Uterus (tissue), 4 donors: ENCODE measurements around the gene CYSLTR1. TPM values are rescaled to one million over a fixed set of nuclear protein-coding genes. Genes with fewer than 3 reads are reported as not detected.
"Not testable (repeated sequence)": the region's sequence is repeated elsewhere in the genome, so short reads cannot be mapped to it uniquely, and the experiment has no call there.

Source experiments
- DNase-seq, 2 donors: peaks; one replicate each; pipeline ENCODE4 v3.0.0-alpha.2; 2019 to 2020
- H3K27ac ChIP-seq, 2 donors: fragments of 200-600 bp; sonication (generic); 1 replicate in 1 of 2; 2 replicates in 1 of 2; pipeline ENCODE4 v1.5.1; 2016 to 2018
- H3K27me3 ChIP-seq, 2 donors: fragments of 200-600 bp; sonication (generic); one replicate each; pipeline ENCODE4 v1.5.1; 2018 to 2019; ENCODE audit warnings: control low read depth in 1 of 2
- H3K36me3 ChIP-seq, 2 donors: fragments of 200-600 bp; sonication (generic); one replicate each; pipeline ENCODE4 v1.5.1; 2019; ENCODE audit warnings: control low read depth in 1 of 2
- H3K4me1 ChIP-seq, 2 donors: fragments of 200-600 bp; sonication (generic); one replicate each; pipeline ENCODE4 v1.5.1; 2018 to 2019; ENCODE audit warnings: control low read depth in 1 of 2
- H3K4me3 ChIP-seq, 2 donors: fragments of 200-600 bp; sonication (generic); 1 replicate in 1 of 2; 2 replicates in 1 of 2; pipeline ENCODE4 v1.5.1; 2018 to 2019; ENCODE audit warnings: mild to moderate bottlenecking in 1 of 2
- H3K9me3 ChIP-seq, 2 donors: fragments of 200-600 bp; sonication (generic); one replicate each; pipeline ENCODE4 v1.5.1; 2019; ENCODE audit warnings: control low read depth in 1 of 2
- CTCF ChIP-seq, 4 experiments: fragments of 200-600 bp in 2 of 4; fragments of 450-650 bp in 2 of 4; sonication (generic) in 2 of 4; IDR thresholded peaks; one replicate each; pipeline ENCODE4 v1.5.1; 2016 to 2019; ENCODE audit warnings: antibody characterized with exemption in 4 of 4, mild to moderate bottlenecking in 2 of 4, moderate library complexity in 1 of 4
- POLR2A ChIP-seq, 2 donors: fragments of 450-650 bp; IDR thresholded peaks; one replicate each; pipeline ENCODE4 v1.6.1; 2016; ENCODE audit warnings: antibody characterized with exemption in 2 of 2, mild to moderate bottlenecking in 1 of 2, moderate library complexity in 1 of 2
- intact Hi-C: fragments of 100-400 bp; cut with DNase I; formaldehyde crosslinking; loops from one replicate; pipeline ENCODE4 v1.15.1; 2023; ENCODE audit warnings: low total_unique reads
- total RNA-seq, 4 donors: library from RNA; depleted of rRNA in 3 of 4; stranded (reverse); fragments of >200 nt in 3 of 4; gene quantifications; one replicate each; pipeline versions ENCODE4 v1.1.0 to v1.2.4, GENCODE V29; 2014 to 2023
- donor health status: DM: yes; HTN: yes; CAD: no.

Gene CYSLTR1
- total RNA-seq, 4 donors from 2014 or later: under 0.01 to 21.2 (median 2.5) TPM

GRCh38 chrX:78314561-78314960 is 12.8 kb downstream of the CYSLTR1 start:
- Histone ChIP-seq H3K27me3 (no peaks in the 10 kb centered on the region), H3K27ac (no peak overlapping the region), H3K36me3 (no peaks in the 10 kb centered on the region), H3K4me3 (no peak overlapping the region), H3K4me1 (no peaks in the 10 kb centered on the region), H3K9me3 (no peaks in the 10 kb centered on the region)
- TF ChIP-seq POLR2A (IDR thresholded peaks at IDR 0.05): no peak
- no peak for TF ChIP-seq CTCF (IDR thresholded peaks at IDR 0.05)
- DNase-seq: no peak
- intact Hi-C loops: no loop called here

GRCh38 chrX:78313526-78313925 is 13.9 kb downstream of the CYSLTR1 start:
- intact Hi-C loops: no loop called here
- no peak overlapping the region for H3K4me3 ChIP-seq
- no peaks in the 10 kb centered on the region for H3K4me1 ChIP-seq
- no peak overlapping the region for H3K27ac ChIP-seq
- H3K36me3 ChIP-seq: no peaks in the 10 kb centered on the region
- H3K9me3 ChIP-seq: no peaks in the 10 kb centered on the region
- no peaks in the 10 kb centered on the region for H3K27me3 ChIP-seq
- DNase-seq: no peak
- TF ChIP-seq CTCF (IDR thresholded peaks at IDR 0.05) (no peak), POLR2A (IDR thresholded peaks at IDR 0.05) (no peak)

DNA sequence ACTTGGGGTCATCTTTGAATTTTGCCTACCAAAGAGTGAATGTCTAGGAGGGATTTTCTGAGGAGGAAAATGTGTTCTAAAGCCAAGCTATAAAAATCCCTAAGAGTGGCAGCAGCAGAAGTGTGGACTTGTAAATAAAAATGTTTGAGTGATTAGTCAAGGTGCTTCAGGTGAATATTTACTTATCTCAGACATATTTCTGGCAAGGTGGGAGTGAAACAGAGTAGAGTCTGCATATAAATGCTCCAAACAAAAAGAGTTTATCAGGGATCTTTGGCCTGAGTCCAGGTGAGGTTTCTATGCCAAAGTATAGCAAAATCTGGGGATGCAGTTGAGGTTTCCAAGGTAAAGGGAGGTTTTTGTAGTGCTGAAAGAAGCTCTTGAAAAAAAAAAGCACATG is 19.7 kb downstream of the CYSLTR1 start:
- no peak overlapping the region for H3K4me3 ChIP-seq
- DNase-seq: no peak
- H3K27me3 ChIP-seq: no peaks in the 10 kb centered on the region
- intact Hi-C loops: no loop called here
- H3K4me1 ChIP-seq: no peaks in the 10 kb centered on the region
- no peak overlapping the region for H3K27ac ChIP-seq
- no peaks in the 10 kb centered on the region for H3K9me3 ChIP-seq
- TF ChIP-seq POLR2A (IDR thresholded peaks at IDR 0.05) (no peak), CTCF (IDR thresholded peaks at IDR 0.05) (no peak)
- H3K36me3 ChIP-seq: no peaks in the 10 kb centered on the region

GRCh38 chrX:78303086-78303485 is 24.3 kb downstream of the CYSLTR1 start:
- H3K4me3 ChIP-seq: no peak overlapping the region
- TF ChIP-seq POLR2A (IDR thresholded peaks at IDR 0.05) (no peak), CTCF (IDR thresholded peaks at IDR 0.05) (no peak)
- intact Hi-C loops: no loop called here

DNA sequence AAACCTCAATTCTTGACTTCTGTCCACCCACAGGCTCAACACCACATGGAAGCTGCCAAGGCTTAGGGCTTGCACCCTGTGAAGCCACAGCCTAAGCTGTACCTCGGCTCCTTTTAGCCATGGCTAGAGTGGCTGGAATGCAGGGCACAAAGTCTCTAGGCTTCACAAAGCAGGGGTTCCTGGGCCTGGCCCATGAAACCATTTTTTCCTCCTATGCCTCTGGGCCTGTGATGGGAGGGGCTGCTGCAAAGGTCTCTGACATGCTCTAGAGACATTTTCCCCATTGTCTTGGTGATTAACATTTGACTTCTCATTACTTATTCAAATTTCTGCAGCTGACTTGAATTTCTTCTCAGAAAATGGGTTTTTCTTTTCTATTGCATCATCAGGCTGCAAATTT is 26.5 kb downstream of the CYSLTR1 start:
- DNase-seq, intact Hi-C loops, H3K9me3 ChIP-seq, H3K27me3 ChIP-seq, H3K4me1 ChIP-seq, H3K27ac ChIP-seq, H3K4me3 ChIP-seq, H3K36me3 ChIP-seq: not testable (repeated sequence)

More at GRCh38 chrX:78303086-78303485, 24.3 kb downstream of the CYSLTR1 start:
- Histone ChIP-seq H3K36me3 (no peaks in the 10 kb centered on the region), H3K4me1 (no peaks in the 10 kb centered on the region), H3K27me3 (no peaks in the 10 kb centered on the region), H3K27ac (no peak overlapping the region), H3K9me3 (no peaks in the 10 kb centered on the region)
- DNase-seq: no peak

GRCh38 chrX:78283511-78283910 is 43.9 kb downstream of the CYSLTR1 start:
- no peak overlapping the region for H3K4me3 ChIP-seq
- TF ChIP-seq POLR2A (IDR thresholded peaks at IDR 0.05): no peak
- TF ChIP-seq CTCF (IDR thresholded peaks at IDR 0.05): no peak
- H3K27ac ChIP-seq: no peak overlapping the region
- intact Hi-C loops: no loop called here
- no peaks in the 10 kb centered on the region for H3K27me3 ChIP-seq
- DNase-seq: no peak
- H3K9me3 ChIP-seq: no peaks in the 10 kb centered on the region
- no peaks in the 10 kb centered on the region for H3K4me1 ChIP-seq
- H3K36me3 ChIP-seq: no peaks in the 10 kb centered on the region
